Measurements from ENCODE around the gene ZNF512.
A peak's percentile ranks its signal among the peaks of the same experiment; 100 is the strongest.
"Not testable (repeated sequence)": the region's sequence is repeated elsewhere in the genome, so short reads cannot be mapped to it uniquely, and the experiment has no call there.

Gene ZNF512

DNA sequence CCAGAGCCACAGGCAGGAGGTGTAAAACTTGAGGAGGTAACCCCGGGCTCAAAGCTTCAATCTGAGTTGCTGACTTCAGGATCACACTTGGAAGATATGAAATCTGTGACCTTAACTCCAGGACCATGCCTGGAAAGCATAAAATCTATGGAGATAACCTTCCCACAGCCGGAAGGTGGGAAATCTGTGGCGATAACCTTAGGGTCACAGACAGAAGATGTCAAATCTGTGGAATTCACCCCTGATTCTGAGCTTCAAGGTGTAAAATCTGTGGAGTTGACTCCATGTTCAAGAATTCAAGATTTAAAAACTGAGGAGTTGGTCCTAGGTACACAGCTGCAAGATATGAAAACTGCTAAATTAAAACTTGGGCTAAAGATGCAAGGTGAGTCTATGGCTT lies 11.6 kb upstream of the ZNF512 start:
- no peak overlapping the region for H3K9ac ChIP-seq (ENCODE audit: low read depth, low read length)

DNA sequence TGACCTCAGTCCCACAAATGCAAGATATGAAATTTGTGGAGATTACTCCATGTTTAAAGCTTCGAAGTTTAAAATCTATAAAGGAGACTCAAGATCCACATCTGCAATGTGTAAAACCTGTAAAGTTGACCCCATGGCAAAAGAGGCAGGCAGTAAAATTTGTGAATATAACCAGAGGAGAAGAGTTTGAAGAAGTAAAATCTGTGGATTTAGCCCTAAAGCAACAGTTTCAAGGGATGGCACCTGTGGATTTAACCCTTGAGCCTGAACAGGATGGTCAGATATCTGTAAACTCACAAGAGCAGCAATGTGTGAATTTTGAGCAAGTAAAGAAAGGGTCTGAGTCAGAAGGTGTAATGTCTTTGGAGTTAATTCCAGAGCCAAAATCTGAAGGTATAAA lies 11.2 kb upstream of the ZNF512 start:
- no peaks in the 10 kb centered on the region; the same call in 1 of the 2 replicates for H3K9me3 ChIP-seq (ENCODE audit: control insufficient read depth, insufficient read depth, low read length)
- H3K4me1 ChIP-seq (ENCODE audit: insufficient read depth, low read length), result no peaks in the 10 kb centered on the region
- H3K9ac ChIP-seq (ENCODE audit: low read depth, low read length), result no peak overlapping the region
- no peaks in the 10 kb centered on the region for H3K36me3 ChIP-seq (ENCODE audit: insufficient read depth, low read length)

More for the DNA sequence above, 11.6 kb upstream of the ZNF512 start:
- no peaks in the 10 kb centered on the region; the same call in 1 of the 2 replicates for H3K9me3 ChIP-seq (ENCODE audit: control insufficient read depth, insufficient read depth, low read length)
- no peaks in the 10 kb centered on the region for H3K36me3 ChIP-seq (ENCODE audit: insufficient read depth, low read length)
- H3K4me1 ChIP-seq (ENCODE audit: insufficient read depth, low read length), result no peaks in the 10 kb centered on the region

- no peaks in the 10 kb centered on the region for H3K4me1 ChIP-seq (ENCODE audit: insufficient read depth, low read length)
- H3K9ac ChIP-seq (ENCODE audit: low read depth, low read length), result no peak overlapping the region
- no peaks in the 10 kb centered on the region; the same call in 1 of the 2 replicates for H3K9me3 ChIP-seq (ENCODE audit: control insufficient read depth, insufficient read depth, low read length)
- no peaks in the 10 kb centered on the region for H3K36me3 ChIP-seq (ENCODE audit: insufficient read depth, low read length)
These were observed 10.4 kb upstream of the ZNF512 start for GRCh38 chr2:27572439-27572838.

GRCh38 chr2:27572998-27573429 lies 9.8 kb upstream of the ZNF512 start:
- H3K9me3 ChIP-seq (ENCODE audit: control insufficient read depth, insufficient read depth, low read length), result no peaks in the 10 kb centered on the region; the same call in 1 of the 2 replicates
- no peaks in the 10 kb centered on the region for H3K4me1 ChIP-seq (ENCODE audit: insufficient read depth, low read length)
- H3K36me3 ChIP-seq (ENCODE audit: insufficient read depth, low read length), result no peaks in the 10 kb centered on the region
- no peak overlapping the region for H3K9ac ChIP-seq (ENCODE audit: low read depth, low read length)

- Histone ChIP-seq H3K4me1 (ENCODE audit: insufficient read depth, low read length) (no peaks in the 10 kb centered on the region), H3K9me3 (ENCODE audit: control insufficient read depth, insufficient read depth, low read length) (no peaks in the 10 kb centered on the region; the same call in 1 of the 2 replicates), H3K9ac (ENCODE audit: low read depth, low read length) (no peak overlapping the region), H3K36me3 (ENCODE audit: insufficient read depth, low read length) (no peaks in the 10 kb centered on the region)
These were observed 9.4 kb upstream of the ZNF512 start for GRCh38 chr2:27573452-27573851.

GRCh38 chr2:27581417-27582128 lies 1.3 kb upstream of the ZNF512 start:
- no peak overlapping the region for H3K9ac ChIP-seq (ENCODE audit: low read depth, low read length)
- H3K4me1 ChIP-seq (ENCODE audit: insufficient read depth, low read length), result peaks cover 7% of the 10 kb centered on the region; the same call in 1 of the 2 replicates
- H3K9me3 ChIP-seq (ENCODE audit: control insufficient read depth, insufficient read depth, low read length), result no peaks in the 10 kb centered on the region
- H3K36me3 ChIP-seq (ENCODE audit: insufficient read depth, low read length), result no peaks in the 10 kb centered on the region

DNA sequence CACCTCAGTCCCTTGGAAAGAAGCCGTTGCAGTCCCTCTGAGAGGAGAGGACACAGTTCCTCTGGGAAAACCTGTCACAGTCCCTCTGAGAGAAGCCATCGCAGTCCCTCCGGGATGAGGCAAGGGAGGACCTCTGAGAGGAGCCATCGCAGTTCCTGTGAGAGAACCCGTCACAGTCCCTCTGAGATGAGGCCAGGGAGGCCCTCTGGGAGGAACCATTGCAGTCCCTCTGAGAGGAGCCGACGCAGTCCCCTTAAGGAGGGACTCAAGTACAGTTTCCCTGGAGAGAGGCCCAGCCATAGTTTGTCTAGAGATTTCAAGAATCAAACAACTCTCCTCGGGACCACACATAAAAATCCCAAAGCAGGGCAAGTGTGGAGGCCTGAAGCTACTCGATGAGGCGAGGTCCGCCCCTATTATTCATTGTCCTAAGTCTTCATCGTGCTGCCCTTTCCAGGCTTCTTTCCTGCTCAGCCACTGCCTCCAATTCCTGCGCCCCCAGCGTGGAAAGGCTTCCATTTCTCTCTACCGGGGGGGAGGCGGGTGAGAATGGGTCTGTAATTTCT lies 630 bp upstream of the ZNF512 start:
- peak overlapping the region; percentile 97; the same call in 1 of the 2 replicates for H3K9ac ChIP-seq (ENCODE audit: low read depth, low read length)
- H3K36me3 ChIP-seq (ENCODE audit: insufficient read depth, low read length), result no peaks in the 10 kb centered on the region
- H3K4me1 ChIP-seq (ENCODE audit: insufficient read depth, low read length), result peaks cover 7% of the 10 kb centered on the region; the same call in 1 of the 2 replicates
- no peaks in the 10 kb centered on the region for H3K9me3 ChIP-seq (ENCODE audit: control insufficient read depth, insufficient read depth, low read length)

GRCh38 chr2:27583390-27583915 lies 611 bp downstream of the ZNF512 start:
- Histone ChIP-seq H3K4me1 (ENCODE audit: insufficient read depth, low read length) (peaks cover 7% of the 10 kb centered on the region; the same call in 1 of the 2 replicates), H3K9me3 (ENCODE audit: control insufficient read depth, insufficient read depth, low read length) (no peaks in the 10 kb centered on the region), H3K9ac (ENCODE audit: low read depth, low read length) (peak overlapping the region; percentile 97)

DNA sequence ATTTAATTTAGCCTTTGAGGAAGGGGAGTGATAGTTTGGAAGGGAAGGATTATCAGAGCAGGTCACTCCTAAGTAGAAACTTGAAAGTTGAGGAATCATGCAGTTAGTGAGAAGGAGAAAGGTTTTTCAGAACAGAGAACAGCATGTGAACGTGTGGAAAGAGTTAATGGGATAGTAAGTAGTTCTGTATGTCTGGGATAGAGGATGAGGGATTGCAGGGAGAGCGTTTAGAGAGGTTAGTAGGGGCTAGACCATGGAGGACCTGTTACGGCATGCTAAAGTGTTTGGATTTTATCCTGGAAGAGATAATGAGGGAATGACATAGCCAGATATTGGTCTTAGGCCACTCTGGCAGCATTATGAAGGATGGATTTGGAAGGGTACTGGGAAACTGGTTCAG lies 1.8 kb downstream of the ZNF512 start:
- Histone ChIP-seq H3K9me3 (ENCODE audit: control insufficient read depth, insufficient read depth, low read length) (no peaks in the 10 kb centered on the region), H3K4me1 (ENCODE audit: insufficient read depth, low read length) (peaks cover 7% of the 10 kb centered on the region; the same call in 1 of the 2 replicates), H3K36me3 (ENCODE audit: insufficient read depth, low read length) (no peaks in the 10 kb centered on the region), H3K9ac (ENCODE audit: low read depth, low read length) (no peak overlapping the region)

More at GRCh38 chr2:27583390-27583915, 611 bp downstream of the ZNF512 start:
- H3K36me3 ChIP-seq (ENCODE audit: insufficient read depth, low read length), result no peaks in the 10 kb centered on the region

- no peaks in the 10 kb centered on the region for H3K9me3 ChIP-seq (ENCODE audit: control insufficient read depth, insufficient read depth, low read length)
- peaks cover 7% of the 10 kb centered on the region; the same call in 1 of the 2 replicates for H3K4me1 ChIP-seq (ENCODE audit: insufficient read depth, low read length)
- H3K36me3 ChIP-seq (ENCODE audit: insufficient read depth, low read length), result no peaks in the 10 kb centered on the region
- no peak overlapping the region for H3K9ac ChIP-seq (ENCODE audit: low read depth, low read length)
These were observed 4.2 kb downstream of the ZNF512 start for GRCh38 chr2:27587025-27587424.

DNA sequence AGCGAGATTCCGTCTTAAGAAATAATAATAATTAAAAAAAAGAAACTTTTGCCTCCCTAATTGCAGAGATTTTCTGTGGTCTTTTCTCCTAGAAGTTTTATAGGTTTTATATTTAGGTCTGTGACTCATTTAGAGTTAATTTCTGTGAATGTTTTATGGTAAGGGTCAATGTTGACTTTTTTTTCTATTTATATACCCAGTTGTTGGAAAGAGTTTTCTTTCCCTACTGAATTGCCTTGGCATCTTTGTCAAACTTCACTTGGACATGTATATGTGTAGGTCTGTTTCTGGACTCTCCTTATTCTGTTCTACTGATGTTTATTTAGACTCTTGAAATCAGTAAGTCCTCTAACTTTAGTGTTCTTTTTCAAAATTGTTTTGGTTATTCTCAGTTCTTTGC lies 5.5 kb downstream of the ZNF512 start:
- H3K36me3 ChIP-seq (ENCODE audit: insufficient read depth, low read length), result no peaks in the 10 kb centered on the region
- peaks cover 2% of the 10 kb centered on the region; the same call in 1 of the 2 replicates for H3K9me3 ChIP-seq (ENCODE audit: control insufficient read depth, insufficient read depth, low read length)
- peaks cover 7% of the 10 kb centered on the region; the same call in 1 of the 2 replicates for H3K4me1 ChIP-seq (ENCODE audit: insufficient read depth, low read length)
- no peak overlapping the region for H3K9ac ChIP-seq (ENCODE audit: low read depth, low read length)

- no peaks in the 10 kb centered on the region for H3K36me3 ChIP-seq (ENCODE audit: insufficient read depth, low read length)
- no peaks in the 10 kb centered on the region for H3K4me1 ChIP-seq (ENCODE audit: insufficient read depth, low read length)
- no peak overlapping the region for H3K9ac ChIP-seq (ENCODE audit: low read depth, low read length)
- H3K9me3 ChIP-seq (ENCODE audit: control insufficient read depth, insufficient read depth, low read length), result peaks cover 10% of the 10 kb centered on the region
These were observed 8.9 kb downstream of the ZNF512 start for GRCh38 chr2:27591745-27592144.

DNA sequence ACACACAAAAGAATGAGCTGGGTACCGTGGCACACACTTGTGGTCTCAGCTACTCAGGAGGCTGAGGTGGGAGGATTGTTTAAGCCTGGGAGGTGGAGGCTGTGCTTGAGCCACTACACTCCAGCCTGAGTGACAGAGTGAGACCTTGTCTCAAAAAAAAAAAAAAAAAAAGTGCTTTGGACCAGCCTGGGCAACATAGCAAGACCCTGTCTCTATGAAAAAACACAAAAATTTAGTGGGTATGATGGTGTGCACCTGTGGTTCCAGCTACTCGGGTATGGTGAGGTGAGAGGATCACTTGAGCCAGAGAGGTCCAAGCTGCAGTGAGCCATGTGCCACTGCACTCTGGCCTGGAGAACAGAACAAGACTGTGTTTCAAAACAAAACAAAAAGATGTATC lies 10.4 kb downstream of the ZNF512 start:
- Histone ChIP-seq H3K9me3 (ENCODE audit: control insufficient read depth, insufficient read depth, low read length) (peaks cover 10% of the 10 kb centered on the region), H3K36me3 (ENCODE audit: insufficient read depth, low read length) (no peaks in the 10 kb centered on the region), H3K4me1 (ENCODE audit: insufficient read depth, low read length) (no peaks in the 10 kb centered on the region), H3K9ac (ENCODE audit: low read depth, low read length) (no peak overlapping the region)

- not testable (repeated sequence) for H3K36me3 ChIP-seq (ENCODE audit: insufficient read depth, low read length); H3K9ac ChIP-seq (ENCODE audit: low read depth, low read length); H3K4me1 ChIP-seq (ENCODE audit: insufficient read depth, low read length)
- H3K9me3 ChIP-seq (ENCODE audit: control insufficient read depth, insufficient read depth, low read length), result peaks cover 10% of the 10 kb centered on the region
These were observed 11.3 kb downstream of the ZNF512 start for GRCh38 chr2:27594020-27594703.

Data from ES-I3 (cell line).